ENCODE results near the gene TKFC.

Gene TKFC

GRCh38 chr11:61345170-61345610 lies 12.2 kb downstream of the TKFC start:
- no peak for DNase-seq (ENCODE audit: low read depth in 4 of 4, low spot score in 1 of 4)

GRCh38 chr11:61345954-61346843 lies 13.2 kb downstream of the TKFC start:
- DNase-seq (ENCODE audit: low read depth in 4 of 4, low spot score in 1 of 4), result no peak

- no peak for DNase-seq (ENCODE audit: low read depth in 4 of 4, low spot score in 1 of 4)
These were observed 15.0 kb downstream of the TKFC start for GRCh38 chr11:61347916-61348461.

- no peak for DNase-seq (ENCODE audit: low read depth in 4 of 4, low spot score in 1 of 4)
These were observed 16.2 kb downstream of the TKFC start for GRCh38 chr11:61349189-61349751.

- no peak for DNase-seq (ENCODE audit: low read depth in 4 of 4, low spot score in 1 of 4)
These were observed 16.9 kb downstream of the TKFC start for GRCh38 chr11:61349916-61350315.

- DNase-seq (ENCODE audit: low read depth in 4 of 4, low spot score in 1 of 4), result no peak
These were observed 17.3 kb downstream of the TKFC start for GRCh38 chr11:61350336-61350735.

- DNase-seq (ENCODE audit: low read depth in 4 of 4, low spot score in 1 of 4), result no peak
These were observed 17.8 kb downstream of the TKFC start for GRCh38 chr11:61350803-61351202.

GRCh38 chr11:61352038-61352437 lies 19.0 kb downstream of the TKFC start:
- no peak for DNase-seq (ENCODE audit: low read depth in 4 of 4, low spot score in 1 of 4)

GRCh38 chr11:61353131-61354067 lies 20.4 kb downstream of the TKFC start:
- no peak for DNase-seq (ENCODE audit: low read depth in 4 of 4, low spot score in 1 of 4)

GRCh38 chr11:61354208-61354607 lies 21.2 kb downstream of the TKFC start:
- no peak for DNase-seq (ENCODE audit: low read depth in 4 of 4, low spot score in 1 of 4)

- DNase-seq (ENCODE audit: low read depth in 4 of 4, low spot score in 1 of 4), result no peak
These were observed 23.7 kb downstream of the TKFC start for GRCh38 chr11:61356706-61357105.

- no peak for DNase-seq (ENCODE audit: low read depth in 4 of 4, low spot score in 1 of 4)
These were observed 24.3 kb downstream of the TKFC start for GRCh38 chr11:61357233-61357893.

- DNase-seq (ENCODE audit: low read depth in 4 of 4, low spot score in 1 of 4), result no peak
These were observed 24.8 kb downstream of the TKFC start for GRCh38 chr11:61357894-61358239.

GRCh38 chr11:61358566-61358965 lies 25.5 kb downstream of the TKFC start:
- DNase-seq (ENCODE audit: low read depth in 4 of 4, low spot score in 1 of 4), result no peak

- DNase-seq (ENCODE audit: low read depth in 4 of 4, low spot score in 1 of 4), result no peak
These were observed 26.5 kb downstream of the TKFC start for GRCh38 chr11:61359516-61359915.

GRCh38 chr11:61361237-61361740 lies 28.3 kb downstream of the TKFC start:
- DNase-seq (ENCODE audit: low read depth in 4 of 4, low spot score in 1 of 4), result no peak

GRCh38 chr11:61361741-61362541 lies 28.9 kb downstream of the TKFC start, which contains the start of the genes CYB561A3 and TMEM138:
CYB561A3 (minus strand) TSS chr11:61361882; CDS start chr11:61356713, 5,169 bp downstream.
TMEM138 (plus strand) TSS chr11:61362374; CDS start chr11:61364391, 2,017 bp downstream.
- peak; percentile 68 to 90 (median 78) for DNase-seq (ENCODE audit: low read depth in 4 of 4, low spot score in 1 of 4)

GRCh38 chr11:61362542-61362875 lies 29.5 kb downstream of the TKFC start:
- DNase-seq (ENCODE audit: low read depth in 4 of 4, low spot score in 1 of 4), result peak in 1 of 4 experiments; percentile 3

GRCh38 chr11:61364012-61364675 lies 31.1 kb downstream of the TKFC start:
- DNase-seq (ENCODE audit: low read depth in 4 of 4, low spot score in 1 of 4), result no peak
